Progenitor cell of endocrine pancreas (in vitro differentiated cells): ENCODE data around the gene FOSB. TPM values are rescaled to one million over a fixed set of nuclear protein-coding genes. Genes with fewer than 3 reads are reported as not detected.
A peak's percentile ranks its signal among the peaks of the same experiment; 100 is the strongest.

Source experiments
- DNase-seq: peaks from one replicate; pipeline ENCODE4 v3.0.0; 2021; ENCODE audit warnings: low spot score; ENCODE audit not compliant: unreplicated experiment
- H3K27ac Mint-ChIP-seq: 2 replicates; pipeline ENCODE4 v1.8.0; 2021; ENCODE audit warnings: mild to moderate bottlenecking, moderate library complexity, mixed read lengths
- H3K27me3 Mint-ChIP-seq: 2 replicates; pipeline ENCODE4 v1.8.0; 2021; ENCODE audit warnings: mixed read lengths
- H3K36me3 Mint-ChIP-seq: 2 replicates; pipeline ENCODE4 v1.8.0; 2022; ENCODE audit warnings: mixed read lengths; ENCODE audit not compliant: insufficient read depth
- H3K4me1 Mint-ChIP-seq: 2 replicates; pipeline ENCODE4 v1.8.0; 2021; ENCODE audit warnings: low read depth, mixed read lengths
- H3K4me3 Mint-ChIP-seq: 2 replicates; pipeline ENCODE4 v1.8.0; 2021; ENCODE audit warnings: low read depth, mild to moderate bottlenecking, moderate library complexity, mixed read lengths
- H3K9me3 Mint-ChIP-seq: 2 replicates; pipeline ENCODE4 v1.8.0; 2021; ENCODE audit warnings: low read depth, mixed read lengths
- CTCF ChIP-seq: fragments of 200-600 bp; sonication (generic); IDR thresholded peaks from one replicate; pipeline ENCODE4 v1.5.0; 2021; ENCODE audit warnings: antibody characterized with exemption, mild to moderate bottlenecking; ENCODE audit not compliant: unreplicated experiment
- total RNA-seq: library from RNA; stranded (reverse); gene quantifications from 2 replicates; pipeline ENCODE4 v1.2.1, GENCODE V29; 2021

The FOSB gene
- total RNA-seq, 1 donor from 2014 or later: 7.3 TPM

GRCh38 chr19:45496349-45496953 is 28.7 kb downstream of the FOSB start:
- TF ChIP-seq CTCF: no peak
- DNase-seq: peak; percentile 66
- Mint-ChIP-seq H3K27ac (no peak overlapping the region), H3K9me3 (no peaks in the 10 kb centered on the region), H3K36me3 (peaks cover 4% of the 10 kb centered on the region), H3K4me1 (peaks cover 16% of the 10 kb centered on the region), H3K27me3 (peaks cover 48% of the 10 kb centered on the region), H3K4me3 (peak overlapping the region; percentile 66)

GRCh38 chr19:45497791-45498190 is 30.0 kb downstream of the FOSB start:
- no peak for TF ChIP-seq CTCF
- H3K4me1 Mint-ChIP-seq: peaks cover 14% of the 10 kb centered on the region
- H3K4me3 Mint-ChIP-seq: peak overlapping the region; percentile 26
- peaks cover 54% of the 10 kb centered on the region for H3K27me3 Mint-ChIP-seq
- no peak overlapping the region for H3K27ac Mint-ChIP-seq
- DNase-seq: no peak
- peaks cover 4% of the 10 kb centered on the region for H3K36me3 Mint-ChIP-seq
- H3K9me3 Mint-ChIP-seq: no peaks in the 10 kb centered on the region

GRCh38 chr19:45498411-45499195 is 30.8 kb downstream of the FOSB start, which contains the start of gene PPM1N:
PPM1N (plus strand) TSS chr19:45498443; CDS start chr19:45498473, 30 bp downstream.
- H3K4me1 Mint-ChIP-seq: peaks cover 13% of the 10 kb centered on the region
- H3K27me3 Mint-ChIP-seq: peaks cover 54% of the 10 kb centered on the region

GRCh38 chr19:45499196-45500180 is 31.7 kb downstream of the FOSB start:
- no peak for DNase-seq
- no peaks in the 10 kb centered on the region for H3K9me3 Mint-ChIP-seq
- H3K36me3 Mint-ChIP-seq: peaks cover 2% of the 10 kb centered on the region
- peaks cover 54% of the 10 kb centered on the region for H3K27me3 Mint-ChIP-seq
- no peak for TF ChIP-seq CTCF
- H3K27ac Mint-ChIP-seq: no peak overlapping the region
- H3K4me1 Mint-ChIP-seq: peaks cover 13% of the 10 kb centered on the region
- H3K4me3 Mint-ChIP-seq: no peak overlapping the region

More at GRCh38 chr19:45498411-45499195, 30.8 kb downstream of the FOSB start, which contains the start of gene PPM1N:
- TF ChIP-seq CTCF: no peak
- Mint-ChIP-seq H3K9me3 (no peaks in the 10 kb centered on the region), H3K27ac (peak within 1 kb of the TSS; percentile 81), H3K36me3 (peaks cover 4% of the 10 kb centered on the region), H3K4me3 (peak within 1 kb of the TSS; percentile 60)
- no peak for DNase-seq
